Measurements from ENCODE around the gene LNP1. TPM values are rescaled to one million over a fixed set of nuclear protein-coding genes. Genes with fewer than 3 reads are reported as not detected.

The LNP1 gene
- total RNA-seq, 2 experiments from 2014 or later = 8.9 to 12.7 TPM

GRCh38 chr3:100384733-100385525, 16.4 kb upstream of the LNP1 start:
- Histone ChIP-seq H4K20me1 (ENCODE audit: insufficient read depth, low read length) (no peaks in the 10 kb centered on the region), H3K79me2 (ENCODE audit: insufficient read depth, low read depth, low read length) (peaks cover 35% of the 10 kb centered on the region), H3K4me1 (ENCODE audit: insufficient read depth, low read length, poor library complexity, severe bottlenecking) (no peaks in the 10 kb centered on the region), H3K36me3 (ENCODE audit: insufficient read depth, low read length) (peaks cover 99% of the 10 kb centered on the region), H3K9me2 (ENCODE audit: insufficient read depth, low read length) (no peaks in the 10 kb centered on the region), H3K9me3 (ENCODE audit: low read length) (peaks cover 21% of the 10 kb centered on the region; the same call in 1 of the 2 replicates), H3K4me3 (ENCODE audit: low read depth, low read length, poor library complexity, severe bottlenecking) (no peak overlapping the region), H3K27ac (ENCODE audit: low read depth, low read length, poor library complexity, severe bottlenecking) (no peak overlapping the region), H2AFZ (ENCODE audit: low read length) (no peak overlapping the region), H3K4me2 (ENCODE audit: low read length) (no peak overlapping the region)
- intact Hi-C loops (cut with micrococcal nuclease; ENCODE audit: unreplicated experiment) = loop anchor here (5.0 kb wide), 1 partner anchor 43 kb away; no protein-coding TSS in a partner anchor
- ChIA-PET POLR2A (interaction anchor here (0.9 to 1.7 kb wide), 5 partner anchors 9 to 35 kb away, joined by 3 to 11 read pairs (median 6); partner anchors contain the start of genes LNP1 and TOMM70), CTCF (ENCODE audit: unreplicated experiment) (no interaction called here)
- no TSS peak for BruUV-seq (replicated peaks)
- DNase-seq (ENCODE audit: low spot score) = no peak
- TF ChIP-seq CTCF (conservative IDR thresholded peaks at IDR 0.05; ENCODE audit: low read length) (no peak), EZH2phosphoT487 (IDR thresholded peaks at IDR 0.05; ENCODE audit: borderline replicate concordance, low read depth, low read length) (no peak)

DNA sequence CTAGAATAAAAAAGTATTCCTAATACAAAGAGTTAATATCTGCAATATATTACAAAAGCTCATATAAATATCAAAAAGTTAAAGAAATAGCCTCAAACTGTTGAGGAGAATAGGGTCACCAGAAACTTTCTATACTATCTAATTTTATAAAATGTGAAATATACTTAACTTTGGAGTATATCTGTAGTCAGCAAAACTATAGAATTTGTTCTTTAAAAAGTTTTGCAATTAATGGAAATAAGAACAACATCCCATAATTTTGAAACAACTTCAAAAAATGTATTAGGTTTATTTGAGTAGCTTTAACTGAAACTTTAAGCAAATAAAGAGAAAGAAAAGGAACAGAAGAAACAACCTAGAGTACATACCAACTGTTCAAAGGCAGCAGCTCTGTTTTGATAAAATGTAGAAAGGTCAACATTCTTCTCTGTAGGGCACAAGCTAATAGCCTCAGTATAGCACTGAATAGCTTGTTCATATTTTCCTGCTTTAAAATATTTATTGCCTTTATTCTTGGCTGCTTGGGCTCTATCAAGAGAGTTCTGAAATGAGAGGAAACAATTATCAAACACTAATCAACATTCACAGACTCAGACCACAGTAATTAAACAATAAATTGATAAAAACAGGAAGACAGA, 14.8 kb upstream of the LNP1 start:
- ChIA-PET CTCF (ENCODE audit: unreplicated experiment) (no interaction called here), POLR2A (interaction anchor here (0.6 to 1.7 kb wide), 8 partner anchors 13 to 46 kb away, joined by 3 to 11 read pairs (median 4); partner anchors contain the start of genes LNP1 and TOMM70)
- Histone ChIP-seq H3K4me1 (ENCODE audit: insufficient read depth, low read length, poor library complexity, severe bottlenecking) (no peaks in the 10 kb centered on the region), H3K4me3 (ENCODE audit: low read depth, low read length, poor library complexity, severe bottlenecking) (no peak overlapping the region), H3K4me2 (ENCODE audit: low read length) (no peak overlapping the region), H4K20me1 (ENCODE audit: insufficient read depth, low read length) (no peaks in the 10 kb centered on the region), H3K27ac (ENCODE audit: low read depth, low read length, poor library complexity, severe bottlenecking) (no peak overlapping the region), H2AFZ (ENCODE audit: low read length) (no peak overlapping the region), H3K9me2 (ENCODE audit: insufficient read depth, low read length) (no peaks in the 10 kb centered on the region), H3K79me2 (ENCODE audit: insufficient read depth, low read depth, low read length) (peaks cover 50% of the 10 kb centered on the region), H3K9me3 (ENCODE audit: low read length) (peaks cover 25% of the 10 kb centered on the region; the same call in 1 of the 2 replicates), H3K36me3 (ENCODE audit: insufficient read depth, low read length) (peaks cover 99% of the 10 kb centered on the region)
- BruUV-seq (replicated peaks) = no TSS peak
- no peak for DNase-seq (ENCODE audit: low spot score)
- TF ChIP-seq CTCF (conservative IDR thresholded peaks at IDR 0.05; ENCODE audit: low read length) (no peak), EZH2phosphoT487 (IDR thresholded peaks at IDR 0.05; ENCODE audit: borderline replicate concordance, low read depth, low read length) (no peak)
- intact Hi-C loops (cut with micrococcal nuclease; ENCODE audit: unreplicated experiment) = loop anchor here (5.0 kb wide), 1 partner anchor 44 kb away; no protein-coding TSS in a partner anchor

Data from OCI-LY7 (cell line).